Tibial nerve (tissue), 4 donors: ENCODE measurements around the gene AP2B1.

ENCODE experiments used
- EP300 ChIP-seq, 2 donors: sonication (generic); formaldehyde crosslinking; IDR thresholded peaks; one replicate each; pipeline ENCODE4 v1.6.1; 2017; ENCODE audit warnings: antibody characterized with exemption in 2 of 2, mild to moderate bottlenecking in 1 of 2
- POLR2A ChIP-seq, 2 donors: fragments of 450-650 bp; IDR thresholded peaks; one replicate each; pipeline ENCODE4 v1.6.1; 2017; ENCODE audit warnings: antibody characterized with exemption in 2 of 2, mild to moderate bottlenecking in 2 of 2, moderate library complexity in 2 of 2
- TF ChIP-seq, protein P1 (sequence below), 5 experiments: fragments of 200-600 bp in 3 of 5; fragments of 450-650 bp in 2 of 5; sonication (generic) in 3 of 5; IDR thresholded peaks; one replicate each; pipeline ENCODE4 v1.5.1; 2016 to 2019; ENCODE audit warnings: antibody characterized with exemption in 5 of 5, mild to moderate bottlenecking in 3 of 5, moderate library complexity in 2 of 5

DNA sequence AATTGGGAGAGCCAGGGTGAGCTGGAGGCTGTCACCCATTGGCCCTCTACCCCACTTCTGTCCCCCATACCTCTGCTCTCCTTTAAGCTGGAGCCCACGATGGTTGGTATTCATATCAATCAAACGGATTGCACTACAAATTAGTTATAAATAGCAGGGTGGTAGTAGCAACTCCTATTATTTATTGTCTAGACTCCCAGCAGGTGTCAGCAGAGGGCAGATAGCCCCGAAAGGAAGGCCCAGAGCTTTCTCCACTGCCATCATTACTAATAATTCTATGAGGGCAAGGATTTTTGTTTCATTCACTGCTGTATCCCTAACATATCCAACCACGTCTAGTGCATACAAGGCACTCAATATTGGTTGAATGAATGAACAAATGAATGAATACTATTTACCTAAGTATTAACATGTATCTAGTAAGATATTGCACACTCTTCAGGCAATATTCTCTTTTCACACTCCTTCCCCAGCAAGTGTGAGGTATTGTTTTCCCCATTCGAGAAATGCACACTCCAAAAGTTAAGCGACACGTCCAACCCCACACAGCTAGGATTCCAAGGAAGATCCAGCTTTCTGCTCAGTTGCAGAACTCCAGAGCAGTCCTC is 179.9 kb downstream of the AP2B1 start:
- TF ChIP-seq POLR2A (IDR thresholded peaks at IDR 0.05): no peak
- TF ChIP-seq, protein P1, sequence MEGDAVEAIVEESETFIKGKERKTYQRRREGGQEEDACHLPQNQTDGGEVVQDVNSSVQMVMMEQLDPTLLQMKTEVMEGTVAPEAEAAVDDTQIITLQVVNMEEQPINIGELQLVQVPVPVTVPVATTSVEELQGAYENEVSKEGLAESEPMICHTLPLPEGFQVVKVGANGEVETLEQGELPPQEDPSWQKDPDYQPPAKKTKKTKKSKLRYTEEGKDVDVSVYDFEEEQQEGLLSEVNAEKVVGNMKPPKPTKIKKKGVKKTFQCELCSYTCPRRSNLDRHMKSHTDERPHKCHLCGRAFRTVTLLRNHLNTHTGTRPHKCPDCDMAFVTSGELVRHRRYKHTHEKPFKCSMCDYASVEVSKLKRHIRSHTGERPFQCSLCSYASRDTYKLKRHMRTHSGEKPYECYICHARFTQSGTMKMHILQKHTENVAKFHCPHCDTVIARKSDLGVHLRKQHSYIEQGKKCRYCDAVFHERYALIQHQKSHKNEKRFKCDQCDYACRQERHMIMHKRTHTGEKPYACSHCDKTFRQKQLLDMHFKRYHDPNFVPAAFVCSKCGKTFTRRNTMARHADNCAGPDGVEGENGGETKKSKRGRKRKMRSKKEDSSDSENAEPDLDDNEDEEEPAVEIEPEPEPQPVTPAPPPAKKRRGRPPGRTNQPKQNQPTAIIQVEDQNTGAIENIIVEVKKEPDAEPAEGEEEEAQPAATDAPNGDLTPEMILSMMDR (IDR thresholded peaks at IDR 0.05): peak; percentile 39 to 71 (median 54)
- TF ChIP-seq EP300 (IDR thresholded peaks at IDR 0.05): no peak
